IPS DF 4.7 (cell line): ENCODE results near the gene HOXA5.

Experiments used
- DNase-seq: peaks from one replicate; pipeline ENCODE4 v3.0.0-alpha.2; 2013; ENCODE audit warnings: low spot score; ENCODE audit errors: extremely low read depth

HOXA5 gene

GRCh38 chr7:27171637-27172314, 28.3 kb upstream of the HOXA5 start:
- no peak for DNase-seq

DNA sequence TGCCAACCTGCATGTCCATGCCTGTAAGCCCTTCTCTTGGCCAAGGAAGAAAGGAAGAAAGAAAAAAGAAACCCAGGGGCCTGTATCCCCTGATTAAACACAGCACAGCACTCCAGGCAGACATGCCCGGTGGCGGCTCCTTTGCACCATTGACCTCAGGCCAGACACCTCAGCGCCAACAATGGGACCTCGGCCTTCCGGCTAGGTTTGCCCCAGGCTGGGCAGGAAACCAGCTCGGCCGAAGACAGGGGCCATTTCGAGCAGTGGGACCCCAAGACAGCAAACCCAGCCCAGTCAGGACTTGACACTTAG, 27.8 kb upstream of the HOXA5 start:
- no peak for DNase-seq

DNA sequence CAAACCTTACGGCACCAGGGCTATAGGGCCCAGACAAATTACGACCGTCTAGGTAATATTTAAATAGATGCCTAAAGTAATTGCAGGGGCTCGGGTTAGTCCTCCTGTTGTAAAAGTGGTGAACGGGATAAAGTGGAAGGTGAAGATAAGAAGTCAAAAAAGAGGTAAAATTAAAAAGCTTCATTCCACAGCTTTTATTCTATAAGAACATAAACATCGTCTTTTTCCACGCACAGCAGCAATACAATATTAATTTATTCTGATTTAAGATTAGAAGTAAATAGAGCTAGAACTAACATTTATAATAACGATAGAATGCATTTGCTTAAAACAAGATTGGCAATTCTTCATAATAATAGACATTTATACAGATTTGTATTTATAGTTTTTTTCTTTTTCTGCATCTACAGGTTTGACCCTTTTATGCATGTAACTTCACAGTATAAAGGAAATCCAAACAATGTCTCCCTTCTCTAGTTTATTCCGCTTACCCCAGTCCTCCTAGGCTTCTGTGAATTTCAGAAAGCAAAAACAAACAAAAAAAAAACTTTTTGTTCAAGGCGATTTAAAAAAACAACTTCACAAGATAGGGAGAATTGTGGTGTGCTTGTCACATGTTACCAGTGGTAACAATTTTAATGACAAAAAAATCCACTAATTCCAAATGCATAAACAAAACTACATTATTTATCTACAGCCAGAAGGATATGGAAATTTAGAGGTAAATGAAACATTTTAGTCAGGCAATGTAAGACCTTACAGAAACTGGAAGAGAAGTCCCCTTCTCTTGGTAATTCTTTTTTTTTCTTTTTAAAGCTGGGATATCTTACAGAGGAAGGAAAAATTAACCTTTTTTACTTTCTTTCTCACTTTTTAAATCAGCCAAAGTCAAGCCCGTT, 27.2 kb upstream of the HOXA5 start:
- no peak for DNase-seq

- DNase-seq, result no peak
These were observed 26.4 kb upstream of the HOXA5 start for GRCh38 chr7:27169658-27170425.

DNA sequence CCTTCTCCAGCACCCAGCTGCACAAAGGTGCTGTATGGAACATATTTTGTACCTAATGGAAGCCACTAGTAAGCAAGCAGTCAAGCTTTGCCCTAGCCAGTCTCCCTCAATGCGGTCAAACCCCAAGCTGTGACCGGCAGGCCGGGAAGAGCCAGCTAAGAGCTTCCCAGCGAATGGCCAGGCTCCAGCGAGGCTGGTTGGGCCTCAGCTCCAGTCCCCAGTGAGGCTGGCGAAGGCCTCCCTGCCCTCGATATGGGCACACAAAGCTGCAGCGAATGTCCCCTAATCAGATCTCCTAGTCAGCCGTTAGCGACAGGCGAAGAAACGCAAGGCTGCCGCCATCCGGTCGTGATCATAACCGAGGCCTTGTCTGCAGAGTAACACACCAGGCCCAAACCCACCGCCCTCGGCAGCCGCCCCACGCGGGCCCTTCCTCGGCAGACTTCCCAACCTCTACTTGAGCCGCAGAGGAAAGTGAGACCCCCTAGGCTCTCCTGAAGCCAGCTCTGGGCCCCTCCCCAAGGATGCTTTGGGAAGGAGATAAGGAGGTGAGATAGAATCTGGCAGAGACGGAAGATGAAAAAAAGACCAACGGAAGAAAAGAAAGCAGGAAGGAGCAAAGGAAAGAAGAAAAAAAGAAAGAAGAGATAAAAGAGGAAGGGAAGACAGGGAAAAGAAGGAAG, 24.9 kb upstream of the HOXA5 start:
- no peak for DNase-seq

DNA sequence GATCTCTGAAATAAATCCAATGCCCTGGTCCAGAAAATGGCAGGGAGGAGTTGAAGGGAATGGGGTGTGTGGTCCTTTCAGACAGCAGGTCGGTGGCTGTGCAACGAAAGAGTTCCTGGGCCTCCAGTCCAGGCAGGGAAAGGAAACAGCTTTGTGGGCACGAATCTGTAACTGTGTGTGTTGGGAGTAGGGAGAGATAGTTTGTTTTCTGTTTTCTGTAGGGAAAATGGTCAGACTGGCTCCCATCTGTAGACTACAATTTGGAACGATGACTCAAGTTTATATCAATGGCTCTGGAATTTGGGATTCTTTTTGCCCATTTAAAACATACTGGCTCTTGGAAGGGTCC, 24.4 kb upstream of the HOXA5 start:
- DNase-seq, result no peak

DNA sequence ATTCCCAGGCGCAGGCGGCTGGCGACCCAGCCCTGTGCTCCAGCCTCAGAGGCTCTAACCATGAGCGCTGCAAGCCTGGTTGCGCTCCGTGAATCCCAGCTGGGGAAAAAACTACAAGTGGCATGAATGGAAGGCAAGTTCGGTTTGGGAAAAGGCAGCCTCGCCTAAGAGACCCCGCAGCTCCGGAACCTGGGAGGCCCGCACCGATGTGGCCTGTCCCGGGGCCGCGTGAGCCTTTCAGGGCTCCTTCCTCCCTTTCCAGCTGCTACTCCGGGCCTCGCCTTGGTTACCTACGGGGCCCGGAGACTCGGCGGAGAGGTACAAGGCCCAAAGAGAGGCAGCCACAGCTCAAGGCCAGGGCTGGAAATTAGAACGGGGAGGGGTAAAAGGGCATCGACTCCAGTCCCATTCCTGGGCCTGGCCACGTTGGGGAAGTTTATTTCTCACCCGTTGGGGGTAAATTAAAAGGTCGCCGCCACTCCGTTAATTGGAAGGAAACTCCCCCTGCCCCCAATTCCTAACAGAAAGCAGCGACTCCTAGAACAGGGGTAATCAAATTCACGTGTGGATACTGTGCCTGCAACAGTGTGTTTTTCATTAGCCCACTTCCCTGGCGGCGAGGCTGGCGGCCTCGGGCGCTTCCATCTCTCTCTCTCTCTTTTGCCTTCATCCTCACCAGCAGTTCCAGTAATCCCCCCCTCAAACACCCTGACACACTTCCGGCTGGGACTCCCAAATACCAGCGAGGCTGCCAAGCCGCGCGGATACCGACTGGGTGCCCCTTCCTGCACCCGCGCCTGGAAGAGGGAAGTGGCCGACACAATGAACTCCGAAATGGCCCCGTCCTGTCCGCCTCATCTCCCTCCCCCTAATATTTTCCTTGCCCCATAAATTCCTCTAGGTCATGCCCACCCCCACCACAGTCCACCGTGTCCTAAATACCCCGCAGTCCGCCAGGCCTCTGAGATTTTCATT, 23.3 kb upstream of the HOXA5 start:
- DNase-seq, result no peak

- DNase-seq, result no peak
These were observed 22.6 kb upstream of the HOXA5 start for GRCh38 chr7:27165996-27166530.

DNA sequence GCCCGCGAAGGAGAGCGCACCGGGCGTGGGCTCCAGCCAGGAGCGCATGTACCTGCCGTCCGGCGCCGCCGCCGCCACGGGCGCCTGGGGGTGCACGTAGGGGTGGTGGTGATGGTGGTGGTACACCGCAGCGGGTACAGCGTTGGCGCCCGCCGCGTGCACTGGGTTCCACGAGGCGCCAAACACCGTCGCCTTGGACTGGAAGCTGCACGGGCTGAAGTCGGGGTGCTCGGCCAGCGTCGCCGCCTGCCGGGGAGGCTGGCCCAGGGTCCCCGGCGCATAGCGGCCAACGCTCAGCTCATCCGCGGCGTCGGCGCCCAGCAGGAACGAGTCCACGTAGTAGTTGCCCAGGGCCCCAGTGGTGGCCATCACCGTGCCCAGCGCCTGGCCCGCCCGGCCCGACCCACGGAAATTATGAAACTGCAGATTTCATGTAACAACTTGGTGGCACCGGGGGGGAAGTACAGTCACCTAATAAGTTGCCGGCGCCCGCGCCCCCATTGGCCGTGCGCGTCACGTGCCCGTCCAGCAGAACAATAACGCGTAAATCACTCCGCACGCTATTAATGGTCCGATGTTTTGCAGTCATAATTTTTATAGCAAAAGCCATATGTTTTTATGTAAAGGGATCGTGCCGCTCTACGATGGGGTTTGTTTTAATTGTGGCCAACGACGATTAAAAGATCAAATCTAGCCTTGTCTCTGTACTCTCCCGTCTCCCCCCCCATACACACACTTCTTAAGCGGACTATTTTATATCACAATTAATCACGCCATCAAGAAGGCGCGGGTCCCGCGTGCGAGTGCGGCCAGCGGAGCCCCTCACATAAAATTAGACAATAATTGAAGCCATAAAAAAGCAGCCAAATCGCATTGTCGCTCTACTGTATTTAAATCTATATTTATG, 21.9 kb upstream of the HOXA5 start, which contains the start of gene HOXA9:
Gene HOXA9, minus strand, starts transcription at position 449 of the 907 bp plus-strand sequence. Its CDS starts 80 bp downstream, at position 369.
- no peak for DNase-seq

DNA sequence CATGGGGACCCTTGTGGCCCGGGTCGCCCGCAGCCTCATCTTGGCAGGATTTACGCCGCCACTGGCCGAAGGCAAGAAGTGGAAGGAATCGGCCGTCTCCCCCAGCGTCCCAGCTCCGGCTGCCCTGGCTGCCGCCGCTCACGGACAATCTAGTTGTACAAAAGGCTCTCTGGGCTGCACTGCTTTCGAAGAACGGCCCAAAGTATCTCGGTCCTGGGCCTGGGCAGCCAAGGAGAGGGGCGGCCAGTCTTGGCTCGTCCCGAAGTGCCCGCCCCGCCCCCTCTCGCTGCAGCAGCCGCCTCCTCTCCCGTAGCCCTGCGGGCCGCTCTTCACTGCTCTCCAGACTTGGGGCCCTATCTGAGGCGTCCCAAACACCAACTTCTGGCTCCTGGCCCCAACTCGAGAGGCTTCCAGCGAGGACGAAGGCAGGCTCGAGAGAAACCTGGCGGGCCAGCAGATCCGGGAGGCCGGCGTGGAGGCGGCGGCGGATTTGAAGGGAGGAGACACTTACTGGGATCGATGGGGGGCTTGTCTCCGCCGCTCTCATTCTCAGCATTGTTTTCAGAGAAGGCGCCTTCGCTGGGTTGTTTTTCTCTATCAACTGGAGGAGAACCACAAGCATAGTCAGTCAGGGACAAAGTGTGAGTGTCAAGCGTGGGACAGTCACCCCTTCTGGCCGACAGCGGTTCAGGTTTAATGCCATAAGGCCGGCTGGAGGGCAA, 21.0 kb upstream of the HOXA5 start:
- no peak for DNase-seq

DNA sequence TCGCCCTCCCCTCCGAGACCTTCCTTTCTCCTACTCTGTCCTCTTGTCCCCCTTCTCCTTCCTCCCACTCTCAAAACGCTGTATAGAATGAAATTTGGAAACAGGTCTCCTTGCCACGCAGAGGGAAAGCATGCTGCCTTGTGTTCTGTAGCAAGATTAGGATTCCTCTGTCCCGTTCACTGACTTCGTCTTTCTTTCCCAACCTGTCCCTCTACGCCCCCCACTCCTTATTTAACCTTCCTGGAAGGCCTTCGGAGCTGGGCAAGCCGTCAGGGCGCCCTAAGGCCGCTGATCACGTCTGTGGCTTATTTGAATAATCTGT, 20.5 kb upstream of the HOXA5 start:
- no peak for DNase-seq

GRCh38 chr7:27163288-27164044, 20.0 kb upstream of the HOXA5 start:
- DNase-seq, result no peak

- no peak for DNase-seq
These were observed 19.2 kb upstream of the HOXA5 start for GRCh38 chr7:27162561-27163287.

GRCh38 chr7:27161721-27162560, 18.5 kb upstream of the HOXA5 start:
- DNase-seq, result no peak

GRCh38 chr7:27161214-27161720, 17.8 kb upstream of the HOXA5 start:
- no peak for DNase-seq
